GM19452 (cell line): ENCODE measurements around the gene ARRB1.
"Not testable (repeated sequence)": the region's sequence is repeated elsewhere in the genome, so short reads cannot be mapped to it uniquely, and the experiment has no call there.

Experiments used
- ATAC-seq: cut with Tn5 transposase; IDR thresholded peaks from one replicate; pipeline ENCODE4 v1.9.1; 2021; ENCODE audit not compliant: unreplicated experiment

ARRB1 gene

DNA sequence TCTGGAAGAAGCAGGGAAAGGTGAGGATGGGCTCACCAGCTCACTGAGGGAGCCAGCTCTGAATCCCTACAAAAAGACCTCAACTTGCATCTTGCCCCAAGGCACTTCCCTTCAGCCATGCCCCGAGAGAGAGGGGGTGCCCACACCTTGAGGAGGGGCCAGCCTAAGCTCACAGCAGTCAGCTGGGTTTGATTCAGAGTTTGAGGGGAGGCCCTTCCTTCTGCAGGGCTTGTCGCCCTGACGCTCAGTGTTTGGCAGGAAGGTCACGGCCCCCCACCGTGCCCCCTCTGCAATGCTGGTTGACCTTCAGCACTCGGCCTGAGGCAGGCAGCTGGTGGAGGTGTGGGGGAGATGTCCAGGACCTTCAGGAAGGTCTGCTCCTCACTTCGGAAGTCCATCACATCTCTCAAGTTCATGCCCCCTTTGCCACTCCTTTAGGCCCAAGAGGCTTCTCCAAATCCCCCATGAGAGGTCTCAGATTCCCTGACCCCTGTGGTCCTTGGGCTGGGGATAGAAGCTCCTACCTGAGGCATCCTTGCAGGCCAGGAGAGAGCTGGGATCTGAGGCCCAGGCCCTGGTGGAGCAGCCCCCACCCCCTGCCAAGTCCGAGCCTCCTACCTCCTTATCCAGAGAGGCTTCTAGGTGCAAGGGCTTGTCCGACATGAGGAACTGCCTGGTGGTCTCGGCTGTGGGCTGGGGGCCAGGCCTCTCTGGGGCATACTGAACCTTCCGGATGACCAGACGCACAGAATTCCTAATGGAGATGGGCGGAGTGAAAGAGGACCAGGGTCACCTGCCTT lies 73.3 kb downstream of the ARRB1 start:
- no peak for ATAC-seq

DNA sequence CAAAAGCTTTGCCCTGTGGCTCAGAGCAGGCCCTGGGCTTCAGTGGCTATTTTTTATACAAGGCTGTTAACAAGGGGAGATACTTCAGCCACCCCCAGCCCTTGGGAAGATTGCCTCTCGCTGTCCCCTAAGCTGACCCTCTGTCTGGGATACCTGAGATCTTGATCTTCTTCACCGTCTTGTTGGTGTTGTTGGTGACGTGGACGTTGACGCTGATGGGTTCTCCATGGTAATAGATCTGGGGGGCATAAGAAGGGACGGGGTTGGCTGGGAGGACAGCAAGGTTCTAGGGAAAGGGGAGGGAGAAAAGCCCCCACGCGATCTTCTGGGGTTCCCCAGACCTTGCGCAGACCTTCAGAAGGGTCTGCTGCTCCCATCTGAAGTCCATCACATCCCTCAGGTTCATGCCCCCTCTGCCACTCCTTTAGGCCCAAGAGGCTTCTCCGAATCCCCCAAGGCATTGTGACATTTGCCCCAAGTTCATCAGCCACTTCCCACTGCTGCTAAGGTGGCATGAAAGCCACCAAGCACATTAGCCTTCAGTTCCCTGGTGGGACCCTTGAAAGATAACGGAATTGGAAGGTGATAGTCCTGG lies 74.2 kb downstream of the ARRB1 start:
- no peak for ATAC-seq

DNA sequence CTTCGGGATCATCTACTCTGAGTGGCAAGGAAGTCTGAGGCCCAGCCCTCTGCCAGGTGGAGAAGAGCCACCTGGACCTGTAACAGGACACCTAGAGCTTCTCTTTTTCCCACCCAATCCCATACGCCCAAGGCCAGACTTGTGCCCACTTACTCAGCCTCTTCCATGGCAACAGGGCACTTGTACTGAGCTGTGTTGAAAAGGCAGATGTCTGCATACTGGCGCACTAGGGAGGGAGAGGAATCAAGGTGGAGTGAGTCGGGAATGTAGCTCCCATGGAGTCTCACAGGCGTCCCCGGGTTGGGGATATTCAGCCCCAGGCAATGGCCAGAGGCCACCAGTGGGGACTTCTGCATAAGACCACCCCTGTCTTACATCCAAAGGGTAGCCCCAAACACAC lies 74.8 kb downstream of the ARRB1 start:
- ATAC-seq, result no peak

DNA sequence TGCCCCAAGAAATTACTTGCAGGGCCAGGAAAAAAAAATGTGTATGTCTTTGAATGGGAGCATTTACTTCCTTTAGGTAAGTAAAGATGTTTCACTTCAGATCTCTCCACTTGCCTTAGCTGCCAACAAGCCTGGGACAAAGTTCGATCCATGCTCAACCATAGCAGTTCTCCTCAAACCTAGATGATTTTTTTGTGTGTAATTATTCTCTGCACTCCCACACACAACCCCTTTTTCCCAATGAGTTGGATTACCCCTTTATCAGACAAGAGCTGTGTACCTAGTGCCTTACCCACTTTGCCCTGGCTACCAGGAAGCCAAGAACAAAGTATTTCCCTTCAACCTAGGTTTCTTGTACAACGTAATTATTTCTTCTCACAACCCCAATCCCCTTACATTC lies 75.3 kb downstream of the ARRB1 start:
- ATAC-seq, result no peak

DNA sequence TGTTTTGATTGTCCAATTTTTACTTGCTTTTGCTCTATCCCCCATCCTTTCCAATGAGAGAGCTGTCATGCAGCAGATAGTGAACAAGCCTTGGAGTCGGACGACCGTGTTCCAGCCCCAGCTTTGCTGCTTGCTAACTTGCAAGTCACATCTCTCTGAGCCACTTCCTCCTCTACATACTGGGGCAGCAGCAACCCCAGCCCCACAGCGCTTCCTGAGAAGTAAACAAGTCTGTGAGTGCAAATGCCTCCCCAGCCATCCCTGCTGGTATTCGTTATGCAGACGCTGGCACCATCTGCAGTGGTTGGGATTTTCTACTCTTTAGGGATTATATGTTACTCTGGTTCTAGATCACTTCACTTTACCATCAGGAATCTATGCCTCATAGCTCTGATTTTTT lies 75.9 kb downstream of the ARRB1 start:
- no peak for ATAC-seq

DNA sequence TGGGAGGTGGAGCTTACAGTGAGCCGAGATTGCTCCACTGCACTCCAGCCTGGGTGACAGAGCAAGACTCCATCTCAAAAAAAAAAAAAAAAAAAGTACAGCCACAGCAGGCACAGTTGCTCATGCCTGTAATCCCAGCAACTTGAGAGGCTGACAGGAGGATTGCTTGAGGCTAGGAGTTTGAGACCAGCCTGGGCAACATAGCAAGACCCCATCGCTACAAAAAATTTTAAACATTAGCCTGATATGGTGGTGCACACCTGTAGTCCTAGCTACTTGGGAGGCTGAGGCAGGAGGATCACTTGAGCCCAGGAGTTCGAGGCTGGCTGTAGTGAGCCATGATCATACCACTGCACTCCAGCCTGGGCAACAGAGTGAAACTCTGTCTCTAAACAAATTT lies 76.7 kb downstream of the ARRB1 start:
- ATAC-seq, result not testable (repeated sequence)

DNA sequence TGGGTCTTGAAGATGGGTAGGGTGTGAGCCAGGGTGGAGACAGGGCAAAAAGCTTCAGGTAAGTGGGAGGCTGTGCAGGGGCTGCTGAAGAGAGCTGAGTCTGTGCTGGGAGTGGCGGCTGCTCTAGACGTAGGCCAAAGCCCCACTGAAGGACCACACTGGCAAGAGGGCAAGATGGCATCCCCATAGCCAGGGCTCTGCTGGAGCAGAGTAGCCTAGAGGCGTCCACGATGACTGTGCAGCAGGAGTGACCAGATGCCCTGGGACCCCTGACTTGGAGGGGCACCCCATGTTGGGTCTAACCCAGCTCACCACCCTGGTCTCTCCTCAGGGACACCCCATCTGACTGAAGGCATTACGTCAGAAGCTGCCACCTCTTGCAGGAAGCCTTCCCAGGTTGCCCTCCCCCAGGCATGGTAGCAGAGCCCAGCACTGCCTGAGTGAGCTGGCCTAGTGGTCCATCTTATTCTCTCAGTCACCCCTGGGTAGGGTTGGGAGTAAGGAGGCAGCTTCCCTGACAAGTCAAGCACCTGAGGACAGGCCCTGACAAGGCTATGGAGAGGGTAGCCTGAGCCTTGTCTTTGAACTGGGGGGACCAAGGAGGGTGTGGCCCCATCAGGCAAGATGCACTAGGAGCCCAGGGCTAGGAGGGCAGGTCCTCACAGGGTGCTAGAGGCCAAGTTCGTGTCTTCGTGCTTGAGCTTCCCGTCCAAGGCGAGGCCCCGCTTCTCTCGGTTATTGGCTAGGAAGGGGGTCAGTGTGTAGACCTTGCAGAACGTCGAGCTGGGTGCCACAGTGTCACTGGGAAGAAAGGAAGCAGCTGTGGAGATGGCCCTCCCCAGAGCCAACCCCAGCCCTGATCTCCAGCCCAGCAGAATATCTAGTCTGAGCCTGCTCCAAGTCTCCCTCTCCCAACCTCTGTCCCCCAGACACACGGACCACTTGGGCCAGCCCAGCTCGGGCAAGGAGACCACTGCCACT lies 77.8 kb downstream of the ARRB1 start:
- ATAC-seq, result no peak

DNA sequence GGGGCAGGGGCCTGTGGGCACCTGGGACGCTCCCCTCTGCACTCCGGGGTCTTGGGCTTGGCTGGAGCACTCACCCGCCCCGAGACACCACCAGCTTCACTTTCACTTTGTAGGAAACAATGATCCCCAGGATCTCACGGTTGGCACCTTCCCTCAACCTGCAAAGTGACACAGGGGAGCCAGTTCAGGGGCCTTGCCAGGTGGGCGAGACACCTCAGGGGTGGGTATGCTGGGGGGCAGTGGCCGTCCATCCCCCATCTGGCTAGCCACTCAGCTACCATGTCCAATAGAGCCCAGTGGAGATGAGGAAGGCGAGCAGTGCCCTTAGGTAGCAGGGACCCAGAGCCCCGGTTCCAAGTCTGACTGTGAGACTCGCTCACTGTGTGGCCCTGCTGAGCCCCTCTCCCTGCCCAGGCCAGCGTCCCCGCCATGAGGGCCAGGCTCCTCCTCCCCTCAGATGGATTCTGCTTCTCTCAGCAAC lies 78.6 kb downstream of the ARRB1 start:
- ATAC-seq, result no peak

DNA sequence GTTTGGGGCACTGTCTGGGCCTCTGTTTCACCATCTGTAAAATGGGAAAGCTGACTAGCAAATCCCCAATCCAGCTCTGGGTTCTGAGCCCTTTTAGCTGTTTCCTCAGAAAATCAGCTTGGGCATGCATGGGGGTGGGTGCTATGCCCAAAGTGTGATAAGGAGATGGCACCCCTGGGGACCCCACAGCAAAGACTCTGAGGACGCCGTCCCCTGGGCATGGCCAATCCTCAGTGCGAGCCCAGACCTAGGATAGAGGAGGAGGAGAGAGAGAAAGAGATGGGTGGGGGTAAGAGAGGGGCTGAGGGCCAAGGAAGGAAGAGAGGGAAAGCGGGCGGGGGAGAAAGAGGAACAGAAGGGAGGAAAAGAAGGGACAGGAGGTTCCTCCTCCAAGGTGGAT lies 79.1 kb downstream of the ARRB1 start:
- no peak for ATAC-seq

DNA sequence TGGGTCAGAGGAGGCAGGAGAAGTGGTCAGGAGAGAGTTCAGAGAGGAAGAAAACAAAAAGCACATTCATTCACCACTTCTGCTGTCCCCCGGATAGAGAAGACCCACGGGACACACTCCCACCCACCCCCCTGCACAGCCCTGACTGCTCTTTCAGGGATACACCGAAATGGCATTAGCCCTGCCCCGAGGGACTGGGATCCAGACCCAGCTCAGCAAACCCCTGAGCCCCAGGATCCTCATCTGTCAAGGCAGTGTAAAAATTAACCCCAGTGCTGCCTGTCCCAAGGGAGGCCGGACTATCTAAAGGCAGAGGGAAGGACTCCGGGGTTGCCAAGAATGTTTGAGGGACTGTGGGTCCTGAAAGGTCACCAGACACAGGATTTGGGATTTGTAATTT lies 79.7 kb downstream of the ARRB1 start:
- ATAC-seq, result no peak

DNA sequence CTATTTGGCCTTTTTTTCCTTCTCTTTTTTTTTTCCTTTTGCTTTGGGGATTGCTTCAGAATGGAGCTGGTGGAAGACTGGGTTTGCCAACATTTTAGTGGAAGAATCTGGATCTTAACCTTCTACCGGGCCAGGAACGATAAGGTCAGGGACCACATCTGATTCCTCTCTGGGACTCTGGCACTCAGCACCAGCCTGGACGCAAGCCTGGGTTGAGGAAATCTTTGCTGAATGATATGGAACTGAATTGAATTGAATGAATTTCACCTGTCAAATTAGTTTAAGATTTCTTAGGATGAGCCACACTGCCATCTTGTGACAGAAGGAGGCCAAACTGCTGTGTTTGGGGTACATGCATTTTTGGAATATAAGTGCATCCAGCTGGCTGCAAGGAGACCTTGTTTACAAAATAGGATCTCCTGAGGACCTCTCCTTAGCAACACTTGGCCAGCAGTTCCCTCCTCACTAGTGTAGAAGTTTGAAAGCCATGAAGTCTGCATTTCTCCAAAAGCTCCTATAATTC lies 80.5 kb downstream of the ARRB1 start:
- ATAC-seq, result no peak

DNA sequence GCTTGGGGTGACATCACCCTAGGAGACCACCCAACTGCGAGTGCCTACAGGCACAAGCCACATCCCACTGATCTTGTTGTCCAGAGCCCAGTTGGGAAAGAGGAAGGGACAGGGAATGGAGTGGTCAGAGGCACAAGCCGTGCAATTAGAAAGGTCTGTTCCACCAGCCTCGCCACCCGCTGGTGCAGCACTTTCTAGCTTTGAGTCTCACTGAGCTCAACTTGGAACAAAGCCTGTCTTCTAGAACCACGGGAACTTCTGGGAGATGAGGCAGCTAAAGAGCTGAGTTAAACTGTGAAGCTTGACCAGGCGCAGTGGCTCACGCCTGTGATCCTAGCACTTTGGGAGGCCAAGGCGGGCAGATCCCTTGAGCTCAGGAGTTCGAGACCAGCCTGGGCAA lies 81.6 kb downstream of the ARRB1 start:
- no peak for ATAC-seq

DNA sequence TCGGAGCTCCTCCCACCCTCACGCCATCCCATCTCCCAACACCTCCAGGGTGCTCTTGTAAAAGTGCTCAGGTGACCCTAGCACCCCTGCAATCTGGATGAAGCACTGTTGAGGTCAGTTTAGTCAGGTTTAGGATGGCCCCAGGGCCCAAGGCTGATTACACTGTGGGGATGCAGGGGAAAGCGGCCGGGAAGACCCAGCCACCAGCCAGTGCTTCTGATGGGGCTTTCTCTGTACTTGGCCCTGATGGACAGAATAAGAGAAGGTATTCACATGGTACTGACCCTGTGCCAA lies 82.1 kb downstream of the ARRB1 start:
- no peak for ATAC-seq

DNA sequence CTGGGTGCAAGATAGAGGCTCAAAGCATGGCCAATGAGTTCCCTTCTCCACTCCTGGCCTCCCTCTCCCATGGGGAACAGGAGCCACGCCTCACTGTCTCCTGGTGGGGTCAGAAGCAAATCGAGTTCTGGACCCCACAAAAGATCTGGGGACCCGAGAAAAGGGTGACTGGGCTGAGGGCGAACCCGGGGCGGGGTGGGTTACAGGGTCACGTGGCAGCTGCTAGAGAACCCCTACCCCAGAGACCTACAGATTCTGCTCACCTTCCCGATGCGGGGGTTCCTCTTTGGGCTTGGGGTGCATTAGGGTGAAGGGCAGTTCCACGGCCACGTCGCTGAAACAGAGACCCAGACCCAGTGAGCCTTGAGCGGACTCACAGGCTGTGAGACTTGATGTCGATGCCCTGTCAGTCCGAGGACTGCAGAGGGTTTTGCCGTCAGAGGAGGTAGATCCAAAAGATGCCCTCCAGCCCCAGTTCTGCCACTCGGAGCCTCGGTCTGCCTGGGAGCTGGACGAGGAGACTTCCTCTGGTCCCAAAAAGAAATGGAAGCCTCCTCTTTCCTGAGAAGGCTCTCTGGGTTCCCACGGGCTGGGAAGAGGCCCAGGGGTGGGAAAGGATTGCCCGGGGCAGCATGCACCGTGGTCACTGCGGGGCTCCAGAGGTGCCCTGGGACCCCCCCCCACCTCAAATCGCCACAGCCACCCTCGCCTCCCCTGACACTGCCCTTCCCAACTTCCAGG lies 82.7 kb downstream of the ARRB1 start:
- no peak for ATAC-seq

DNA sequence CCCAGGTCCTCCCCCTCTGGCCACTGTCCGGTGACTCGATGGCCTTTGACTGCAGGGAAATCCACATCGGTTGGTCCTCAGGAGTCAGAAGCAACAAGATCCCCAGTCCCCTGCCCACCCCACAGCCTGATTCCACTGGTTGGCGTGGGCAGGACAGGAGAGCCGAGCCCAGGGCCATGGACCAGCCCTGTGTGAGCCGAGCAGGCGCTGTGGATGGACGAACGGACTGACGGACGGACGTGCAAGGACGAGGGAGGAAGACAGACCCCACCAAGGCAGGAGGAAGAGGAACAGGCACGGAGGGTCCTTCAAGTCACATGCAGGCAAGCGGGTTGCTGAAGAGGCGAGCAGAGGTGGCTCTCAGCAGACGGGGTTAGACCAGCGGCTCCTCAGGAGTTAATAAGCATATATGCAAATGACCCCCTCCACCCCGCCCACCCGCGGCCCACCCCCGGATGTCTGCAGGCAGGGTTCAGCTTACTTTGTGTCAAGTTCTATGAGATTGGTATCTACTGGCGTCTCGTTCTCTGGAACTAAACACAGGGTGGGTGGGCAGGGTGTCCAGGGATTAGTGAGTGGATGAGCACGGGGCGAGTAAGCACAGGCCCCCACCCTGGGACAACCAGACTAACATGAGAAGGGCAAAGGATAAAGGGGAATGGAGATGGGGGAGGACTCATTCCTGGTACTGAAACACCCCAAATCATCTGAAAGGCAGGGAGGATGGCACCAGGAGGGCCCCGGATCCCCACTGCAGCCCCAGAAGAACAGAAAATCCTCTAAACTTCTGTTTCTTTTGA lies 84.1 kb downstream of the ARRB1 start:
- ATAC-seq, result no peak

DNA sequence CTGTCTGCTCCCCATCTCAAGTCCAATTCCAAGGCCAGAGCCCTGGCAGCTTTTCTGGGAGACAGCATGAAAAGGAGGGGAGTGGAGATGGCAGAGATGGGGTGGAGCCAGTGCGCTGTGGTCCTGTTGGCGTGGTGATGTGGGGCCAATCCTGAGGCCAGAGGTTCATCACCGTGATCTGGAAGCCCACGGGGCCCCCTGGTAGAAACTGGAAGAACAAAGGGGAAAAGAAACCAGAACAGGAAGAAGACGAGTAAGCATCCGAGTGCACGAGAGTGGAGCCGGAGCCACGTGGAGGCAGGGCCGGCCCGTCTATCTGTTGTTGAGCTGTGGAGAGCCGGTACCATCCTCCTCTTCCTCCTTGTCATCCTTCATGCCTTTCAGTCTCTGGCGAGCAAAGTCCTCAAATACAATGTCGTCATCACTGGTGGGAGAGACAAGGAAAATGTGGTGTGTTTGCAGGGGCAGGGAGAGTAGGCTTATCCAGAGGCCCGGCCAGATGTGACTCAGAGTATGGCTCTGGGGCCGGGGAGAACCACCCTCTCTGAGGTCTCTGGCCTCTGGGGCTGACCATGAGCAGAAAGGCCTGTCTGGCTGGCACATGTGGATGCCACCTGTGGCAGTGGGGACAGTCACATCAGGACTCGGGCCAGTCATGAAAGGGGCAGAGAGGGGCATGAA lies 85.5 kb downstream of the ARRB1 start:
- ATAC-seq, result no peak

DNA sequence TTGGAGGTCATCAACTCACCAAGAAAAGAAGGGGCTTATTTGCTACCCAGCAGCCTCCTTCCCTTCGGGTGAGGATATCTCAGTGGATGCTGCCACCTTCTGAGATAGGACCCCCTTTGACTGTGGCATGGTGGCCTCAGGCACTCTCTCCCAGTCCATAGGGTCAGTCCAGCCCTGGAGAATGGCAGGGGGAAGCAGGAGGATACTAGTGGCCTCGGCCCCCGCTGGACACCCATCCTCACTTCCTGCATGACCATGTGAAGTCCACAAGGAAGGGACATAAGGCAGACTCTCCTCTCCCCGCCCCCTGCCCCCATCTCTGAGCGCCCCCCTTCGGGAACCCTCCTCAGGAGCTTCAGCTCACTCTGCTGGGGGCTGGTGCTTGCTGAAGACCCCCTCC lies 86.5 kb downstream of the ARRB1 start:
- no peak for ATAC-seq

DNA sequence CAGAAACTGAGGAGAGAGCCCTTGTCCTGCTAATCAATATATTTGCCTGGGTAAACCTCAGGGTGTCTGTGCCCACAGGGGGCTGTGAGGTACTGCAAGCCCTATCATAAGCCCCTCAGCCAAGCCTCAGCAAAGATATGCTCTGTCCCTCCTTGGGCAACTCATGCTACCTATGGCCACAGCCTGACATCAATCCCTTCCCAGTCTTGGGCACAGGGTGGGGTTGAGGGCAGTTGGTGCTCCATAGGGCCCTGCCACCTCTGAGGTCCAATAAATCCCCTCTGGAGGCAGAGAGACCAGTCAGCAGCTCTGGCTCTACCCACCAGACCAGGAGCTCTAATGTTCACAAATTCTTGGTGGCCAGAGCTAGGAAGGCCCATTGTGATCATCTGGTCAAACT lies 87.1 kb downstream of the ARRB1 start:
- no peak for ATAC-seq

DNA sequence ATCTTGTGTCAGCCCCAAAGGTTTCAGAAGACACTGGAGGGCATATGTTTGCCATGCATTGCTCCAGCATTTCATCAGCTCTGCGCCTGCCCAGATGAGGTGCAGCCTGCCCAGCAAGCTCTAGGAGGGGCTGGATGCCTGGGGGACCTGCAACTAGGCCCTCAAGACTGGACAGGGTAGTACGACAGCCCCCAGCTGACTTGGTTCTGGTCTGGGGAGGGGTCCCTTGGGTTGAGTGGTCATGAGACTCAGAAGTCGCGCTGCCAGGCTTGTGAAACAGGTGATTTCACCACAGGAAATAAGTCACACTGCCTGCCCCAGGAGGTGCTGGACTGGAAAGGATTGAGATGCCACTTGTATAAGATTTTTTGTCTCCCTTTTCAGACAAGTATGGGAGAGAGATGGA lies 87.5 kb downstream of the ARRB1 start:
- no peak for ATAC-seq
